HG03442 (cell line): Measurements from ENCODE around the gene FJX1.
"Not testable (repeated sequence)": the region's sequence is repeated elsewhere in the genome, so short reads cannot be mapped to it uniquely, and the experiment has no call there.

Experiments
- ATAC-seq: cut with Tn5 transposase; IDR thresholded peaks from one replicate; pipeline ENCODE4 v1.9.1; 2021; ENCODE audit warnings: mild to moderate bottlenecking, moderate library complexity; ENCODE audit not compliant: unreplicated experiment

FJX1 gene

DNA sequence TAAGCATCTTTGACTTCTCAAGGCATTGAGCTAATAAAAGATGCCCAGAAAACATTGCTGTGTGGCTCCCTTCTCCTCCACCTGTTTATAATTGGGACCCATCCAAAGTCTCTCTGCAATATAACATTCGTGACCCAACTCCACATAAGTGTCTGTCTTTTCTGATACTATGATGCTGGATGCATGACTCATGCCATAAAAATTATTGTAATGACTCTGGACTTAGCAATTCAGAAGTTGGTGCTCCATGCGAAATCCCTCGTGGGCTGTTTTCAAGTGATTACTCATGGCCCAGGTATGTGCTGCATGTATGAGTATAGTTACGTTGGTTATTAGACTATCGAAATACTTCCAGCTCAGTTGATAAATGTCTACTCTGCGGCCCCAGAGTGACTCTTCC lies 11.7 kb downstream of the FJX1 start:
- ATAC-seq = no peak

GRCh38 chr11:35631891-35632290 lies 13.6 kb downstream of the FJX1 start:
- no peak for ATAC-seq

- ATAC-seq = no peak
These were observed 14.0 kb downstream of the FJX1 start for GRCh38 chr11:35632301-35632700.

GRCh38 chr11:35633827-35634423 lies 15.7 kb downstream of the FJX1 start:
- no peak for ATAC-seq

GRCh38 chr11:35635933-35636332 lies 17.7 kb downstream of the FJX1 start:
- no peak for ATAC-seq

DNA sequence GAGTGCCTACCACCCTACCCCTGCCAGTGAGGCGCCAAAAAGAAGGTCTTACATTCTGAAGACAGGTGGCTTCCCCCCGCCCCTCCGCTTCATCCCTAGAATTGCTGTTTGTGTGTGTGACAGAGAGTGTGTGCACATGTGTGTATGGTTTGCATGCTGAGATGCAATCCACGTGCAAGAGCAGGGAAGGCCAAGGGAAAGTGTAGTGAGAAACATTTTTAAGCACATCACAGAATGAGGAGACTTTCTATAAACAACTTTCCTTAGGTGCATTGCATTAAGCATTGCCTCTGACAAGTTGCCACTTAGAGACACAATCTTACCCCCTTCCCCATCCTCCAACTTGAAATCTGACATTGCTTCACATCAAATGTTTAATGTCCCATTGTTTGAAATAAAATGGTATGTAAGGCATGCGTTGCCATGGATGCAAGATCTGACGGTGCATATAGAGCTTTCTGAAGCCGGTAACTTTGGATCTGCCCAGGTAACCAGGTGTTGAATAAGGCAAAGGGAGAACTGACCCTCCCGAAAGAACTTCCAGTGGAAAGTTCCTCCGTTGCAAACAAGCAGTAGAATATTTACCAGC lies 21.4 kb downstream of the FJX1 start:
- no peak for ATAC-seq

- no peak for ATAC-seq
These were observed 23.1 kb downstream of the FJX1 start for GRCh38 chr11:35641171-35641897.

GRCh38 chr11:35641964-35642363 lies 23.7 kb downstream of the FJX1 start:
- no peak for ATAC-seq

DNA sequence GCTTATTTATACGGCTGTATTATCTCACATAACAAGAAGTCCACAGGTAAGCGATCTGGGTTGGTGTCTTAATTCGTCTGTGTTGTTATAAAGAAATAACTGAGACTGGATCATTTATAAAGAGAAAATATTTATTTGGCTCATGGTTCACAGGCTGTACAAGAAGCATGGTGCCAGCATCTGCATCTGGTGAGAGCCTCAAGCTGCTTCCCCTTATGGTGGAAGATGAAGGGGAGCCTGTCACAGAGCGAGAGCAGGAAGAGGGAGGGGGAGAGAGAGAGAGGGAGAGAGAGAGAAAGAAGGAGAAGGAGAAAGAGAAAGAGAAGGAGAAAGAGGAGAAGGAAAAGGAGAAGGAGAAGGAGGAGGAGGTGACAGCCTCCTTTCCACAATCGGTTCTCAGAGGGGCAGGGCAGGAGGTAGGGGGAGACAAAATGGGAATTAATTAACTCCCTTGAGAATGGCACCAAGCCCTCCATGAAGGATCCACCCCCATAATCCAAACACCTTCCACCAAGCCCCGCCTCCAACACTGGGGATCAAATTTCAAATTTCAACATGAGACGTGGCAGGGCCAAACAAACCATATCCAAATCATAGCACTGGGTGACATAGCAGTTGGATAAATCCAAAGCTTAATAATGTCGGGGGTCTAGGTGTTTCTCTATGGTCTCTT lies 29.3 kb downstream of the FJX1 start:
- ATAC-seq = no peak

DNA sequence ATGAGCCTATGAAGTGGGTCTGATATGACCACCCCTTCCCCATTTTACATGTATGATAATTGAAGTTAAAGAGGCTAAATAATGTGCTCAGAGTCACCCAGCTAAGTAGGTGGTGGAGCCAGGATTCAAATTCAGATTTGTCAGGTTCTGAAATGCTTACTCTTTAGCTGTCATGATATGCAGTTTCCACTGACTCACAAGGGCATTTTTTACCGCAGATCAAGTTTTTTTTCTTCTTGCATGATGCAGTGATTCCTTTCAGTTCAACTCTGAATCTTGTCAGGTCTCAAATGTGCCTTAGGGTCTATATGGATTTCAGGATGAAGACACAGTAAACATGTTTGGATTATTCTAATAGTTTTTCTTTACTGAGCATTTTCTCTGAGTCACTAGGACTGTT lies 31.7 kb downstream of the FJX1 start:
- ATAC-seq = no peak

DNA sequence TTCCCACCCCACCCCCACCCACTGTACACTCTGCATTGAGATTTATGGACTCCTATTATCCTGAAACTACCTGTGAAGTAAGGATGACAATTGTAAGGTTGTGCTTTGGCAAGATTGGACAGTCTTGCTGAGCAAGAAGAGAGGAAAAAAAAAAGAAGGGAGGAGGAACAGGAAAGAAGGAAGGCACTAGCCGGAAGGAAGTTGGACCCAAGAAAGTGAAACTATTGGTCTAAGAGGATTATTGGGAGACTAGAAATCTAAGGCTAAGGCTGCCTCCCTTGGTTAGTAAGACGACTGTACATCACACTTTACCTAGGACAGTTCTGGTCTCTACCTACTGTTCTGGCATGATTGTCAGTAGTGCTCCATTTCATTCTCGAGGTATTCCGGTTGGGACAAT lies 32.2 kb downstream of the FJX1 start:
- ATAC-seq = no peak

DNA sequence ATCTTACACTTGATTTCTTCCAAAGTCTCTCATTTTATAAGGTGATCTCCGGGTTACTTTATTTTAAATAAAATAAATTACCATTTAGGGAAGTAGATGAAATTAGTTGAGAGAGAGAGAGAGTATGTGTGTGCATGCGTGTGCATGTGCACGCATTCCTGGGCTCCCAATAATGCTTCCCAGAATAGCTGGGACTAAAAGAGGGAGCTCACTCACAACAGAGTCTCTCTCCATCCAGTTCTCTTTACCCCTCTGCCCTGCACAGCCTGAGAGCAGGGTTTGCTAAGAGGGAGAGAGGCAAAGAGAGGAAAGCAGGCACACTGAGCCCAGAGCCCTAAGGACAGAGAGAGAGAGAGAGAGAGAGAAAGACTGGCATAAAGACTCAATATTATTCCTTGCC lies 33.0 kb downstream of the FJX1 start:
- no peak for ATAC-seq

DNA sequence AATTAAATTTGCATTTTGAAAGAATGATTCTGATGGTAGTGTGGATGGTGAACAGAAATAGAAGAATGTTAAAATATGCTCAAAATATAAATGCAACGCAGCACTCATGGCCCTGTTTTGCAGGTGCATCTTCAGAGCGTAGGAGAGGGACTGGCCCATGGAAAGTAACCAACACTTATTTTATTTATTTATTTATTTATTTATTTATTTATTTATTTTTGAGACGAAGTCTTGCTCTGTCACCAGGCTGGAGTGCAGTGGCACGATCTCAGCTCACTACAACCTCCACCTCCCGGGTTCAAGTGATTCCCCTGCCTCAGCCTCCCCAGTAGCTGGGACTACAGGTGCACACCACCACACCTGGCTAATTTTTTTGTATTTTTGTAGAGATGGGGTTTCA lies 34.5 kb downstream of the FJX1 start:
- not testable (repeated sequence) for ATAC-seq

GRCh38 chr11:35654711-35655110 lies 36.5 kb downstream of the FJX1 start:
- ATAC-seq = no peak

GRCh38 chr11:35655254-35655653 lies 37.0 kb downstream of the FJX1 start:
- no peak for ATAC-seq

GRCh38 chr11:35655856-35656255 lies 37.6 kb downstream of the FJX1 start:
- ATAC-seq = no peak

DNA sequence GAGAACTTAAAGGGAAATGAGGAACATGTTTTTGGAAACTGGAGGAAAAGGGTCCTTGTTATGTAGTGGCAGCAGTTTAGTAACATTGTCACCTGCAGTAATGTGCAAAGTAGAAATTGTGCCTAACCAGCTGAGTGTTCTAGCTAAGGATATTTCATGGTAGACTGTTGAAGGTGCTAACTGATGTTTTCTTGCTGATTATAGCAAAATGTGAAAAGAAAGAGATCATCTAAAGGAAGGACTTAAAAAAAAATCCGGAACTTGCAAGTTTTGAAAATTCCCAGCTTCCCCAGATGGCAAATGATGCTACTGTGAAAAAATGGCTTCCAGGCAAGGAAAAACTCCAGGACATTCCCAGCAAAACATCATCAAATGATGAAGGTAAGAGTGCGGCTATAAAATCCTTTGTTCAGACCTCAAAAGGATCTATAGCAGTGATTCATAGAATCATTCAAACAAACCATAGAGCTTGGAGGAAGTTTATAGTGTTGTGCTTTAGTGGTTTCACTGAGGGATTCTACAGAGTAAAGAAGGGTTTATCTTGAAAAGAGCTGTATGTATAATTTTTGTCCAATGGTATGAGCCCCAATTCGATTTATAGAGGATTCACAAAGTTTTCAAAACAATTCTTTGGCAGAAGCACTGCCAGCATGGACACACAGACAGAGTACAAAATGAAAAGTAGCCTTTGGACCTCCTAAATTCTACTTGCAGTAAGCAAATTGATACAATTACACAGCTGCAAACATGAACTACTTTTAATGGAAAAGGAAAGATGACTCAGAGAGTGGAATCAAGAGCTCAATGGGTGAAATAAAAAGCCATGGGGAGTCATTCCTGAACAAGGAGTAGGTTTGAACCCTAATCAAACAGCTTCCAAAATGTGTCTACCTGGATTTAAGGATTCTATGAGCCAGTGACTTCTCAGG lies 40.0 kb downstream of the FJX1 start:
- ATAC-seq = no peak

GRCh38 chr11:35661534-35661933 lies 43.3 kb downstream of the FJX1 start:
- no peak for ATAC-seq

- ATAC-seq = peak; percentile 26
These were observed 43.9 kb downstream of the FJX1 start for GRCh38 chr11:35662061-35662648.

DNA sequence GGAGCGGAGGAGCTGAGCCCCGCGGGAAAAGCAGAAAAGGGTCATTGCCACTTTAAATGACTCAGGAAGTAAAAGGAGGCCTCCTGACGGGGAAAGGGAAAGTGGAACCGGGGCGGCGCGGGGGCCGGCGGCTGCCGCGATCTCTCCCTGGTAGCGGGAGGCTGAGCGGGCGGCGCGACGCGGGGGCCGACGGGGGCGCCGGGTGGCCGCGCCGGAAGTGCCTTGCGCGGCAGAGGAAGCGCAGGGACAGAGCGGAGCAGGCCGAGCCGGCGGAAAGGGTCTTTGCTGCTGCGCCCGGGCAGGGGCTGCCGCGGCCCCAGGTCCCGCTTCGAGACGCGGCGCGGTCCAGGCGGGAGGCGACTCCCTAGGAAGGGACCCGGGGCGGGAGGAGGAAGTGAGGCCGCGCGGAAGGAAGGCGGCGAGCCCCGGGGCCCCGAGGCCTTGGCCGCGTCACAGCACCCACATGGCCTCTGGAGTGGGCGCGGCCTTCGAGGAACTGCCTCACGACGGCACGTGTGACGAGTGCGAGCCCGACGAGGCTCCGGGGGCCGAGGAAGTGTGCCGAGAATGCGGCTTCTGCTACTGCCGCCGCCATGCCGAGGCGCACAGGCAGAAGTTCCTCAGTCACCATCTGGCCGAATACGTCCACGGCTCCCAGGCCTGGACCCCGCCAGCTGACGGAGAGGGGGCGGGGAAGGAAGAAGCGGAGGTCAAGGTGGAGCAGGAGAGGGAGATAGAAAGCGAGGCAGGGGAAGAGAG lies 44.6 kb downstream of the FJX1 start, which contains the start of gene TRIM44:
TSS of gene TRIM44 (plus strand) at position 127 of the 759 bp plus-strand sequence. CDS start at position 464, 337 bp downstream.
- peak; percentile 90 for ATAC-seq
